H9 (cell line): ENCODE results near the gene TMCC3. TPM values are rescaled to one million over a fixed set of nuclear protein-coding genes. Genes with fewer than 3 reads are reported as not detected.

Experiments
- DNase-seq: peaks from one replicate; pipeline ENCODE4 v3.0.0-alpha.2; 2017
- H2AFZ ChIP-seq: one replicate; pipeline ENCODE4 v1.6.1; 2013; ENCODE audit warnings: mild to moderate bottlenecking, low read length, control low read depth, moderate library complexity
- H2AK5ac ChIP-seq: 2 replicates; pipeline ENCODE4 v1.6.1; 2013; ENCODE audit warnings: low read length, control low read depth, mixed read lengths; ENCODE audit not compliant: insufficient read length
- H2BK120ac ChIP-seq: one replicate; pipeline ENCODE4 v1.6.1; 2013; ENCODE audit warnings: low read depth, mild to moderate bottlenecking, low read length, control low read depth, inconsistent platforms; ENCODE audit not compliant: poor library complexity, severe bottlenecking
- H2BK12ac ChIP-seq: 2 replicates; pipeline ENCODE4 v1.6.1; 2013; ENCODE audit warnings: low read length, control low read depth, mixed read lengths, low read depth; ENCODE audit not compliant: insufficient read length
- H2BK15ac ChIP-seq: 2 replicates; pipeline ENCODE4 v1.6.1; 2013; ENCODE audit warnings: low read depth, low read length, control low read depth
- H2BK20ac ChIP-seq: one replicate; pipeline ENCODE4 v1.6.1; 2013; ENCODE audit warnings: low read depth, mild to moderate bottlenecking, low read length, control low read depth, inconsistent platforms; ENCODE audit not compliant: poor library complexity, severe bottlenecking
- H2BK5ac ChIP-seq: 2 replicates; pipeline ENCODE4 v1.6.1; 2013; ENCODE audit warnings: low read length, control low read depth, mixed read lengths; ENCODE audit not compliant: insufficient read length
- H3K14ac ChIP-seq: 2 replicates; pipeline ENCODE4 v1.6.1; 2013; ENCODE audit warnings: low read length, control low read depth; ENCODE audit not compliant: insufficient read depth
- H3K18ac ChIP-seq: 2 replicates; pipeline ENCODE4 v1.6.1; 2013; ENCODE audit warnings: low read depth, mild to moderate bottlenecking, mixed read lengths, low read length, control low read depth; ENCODE audit not compliant: insufficient read length
- H3K23ac ChIP-seq: 2 replicates; pipeline ENCODE4 v1.6.1; 2013; ENCODE audit warnings: low read length, control low read depth, mixed read lengths, low read depth; ENCODE audit not compliant: insufficient read length
- H3K23me2 ChIP-seq: 2 replicates; pipeline ENCODE4 v1.6.1; 2013; ENCODE audit warnings: low read depth, mild to moderate bottlenecking, mixed read lengths, low read length, control low read depth; ENCODE audit not compliant: insufficient read length, poor library complexity, severe bottlenecking
- H3K27ac ChIP-seq: 2 replicates; pipeline ENCODE4 v1.5.1; 2013; ENCODE audit warnings: low read length, control low read depth, mixed read lengths, low read depth; ENCODE audit not compliant: insufficient read length
- H3K27me3 ChIP-seq: 2 replicates; pipeline ENCODE4 v1.6.1; 2013; ENCODE audit warnings: low read length, control low read depth, inconsistent platforms; ENCODE audit not compliant: insufficient read depth
- H3K4ac ChIP-seq: 2 replicates; pipeline ENCODE4 v1.6.1; 2013; ENCODE audit warnings: low read depth, mild to moderate bottlenecking, control low read depth, inconsistent platforms, low read length, moderate library complexity
- H3K4me1 ChIP-seq: 2 replicates; pipeline ENCODE4 v1.6.1; 2013; ENCODE audit warnings: low read length, control low read depth, inconsistent platforms; ENCODE audit not compliant: insufficient read depth
- H3K4me2 ChIP-seq: 2 replicates; pipeline ENCODE4 v1.6.1; 2013; ENCODE audit warnings: low read length, control low read depth, mixed read lengths; ENCODE audit not compliant: insufficient read length, insufficient read depth
- H3K56ac ChIP-seq: 2 replicates; pipeline ENCODE4 v1.6.1; 2013; ENCODE audit warnings: low read depth, mild to moderate bottlenecking, mixed read lengths, low read length, control low read depth; ENCODE audit not compliant: insufficient read length
- H3K79me1 ChIP-seq: 2 replicates; pipeline ENCODE4 v1.6.1; 2013; ENCODE audit warnings: low read depth, mild to moderate bottlenecking, moderate library complexity, low read length, control low read depth, inconsistent platforms; ENCODE audit not compliant: insufficient read depth, poor library complexity, severe bottlenecking
- H3K79me2 ChIP-seq: 2 replicates; pipeline ENCODE4 v1.6.1; 2013; ENCODE audit warnings: low read length, control low read depth, inconsistent platforms; ENCODE audit not compliant: insufficient read depth
- H3K9ac ChIP-seq: 2 replicates; pipeline ENCODE4 v1.6.1; 2013; ENCODE audit warnings: low read length, control low read depth, mixed read lengths; ENCODE audit not compliant: insufficient read length; ENCODE audit errors: extremely low read depth
- H3K9me3 ChIP-seq: one replicate; pipeline ENCODE4 v1.6.1; 2013; ENCODE audit warnings: low read depth, low read length, inconsistent platforms; ENCODE audit not compliant: control insufficient read depth
- H3T11ph ChIP-seq: one replicate; pipeline ENCODE4 v1.6.1; 2013; ENCODE audit warnings: mild to moderate bottlenecking, low read length, control low read depth, inconsistent platforms
- H4K20me1 ChIP-seq: one replicate; pipeline ENCODE4 v1.6.1; 2013; ENCODE audit not compliant: control insufficient read depth, insufficient read length, insufficient read depth
- H4K5ac ChIP-seq: 2 replicates; pipeline ENCODE4 v1.6.1; 2013; ENCODE audit warnings: low read depth, mild to moderate bottlenecking, mixed read lengths, low read length, control low read depth; ENCODE audit not compliant: insufficient read length
- H4K8ac ChIP-seq: replicated peaks from 2 replicates; pipeline ENCODE4 v1.6.1; 2013; ENCODE audit warnings: low read length, control low read depth, mixed read lengths, low read depth; ENCODE audit not compliant: insufficient read length
- H4K91ac ChIP-seq: 2 replicates; pipeline ENCODE4 v1.6.1; 2013; ENCODE audit warnings: low read depth, mild to moderate bottlenecking, moderate library complexity, mixed read lengths, low read length, control low read depth; ENCODE audit not compliant: insufficient read length
- H3K27ac Mint-ChIP-seq, 3 experiments: 2 replicates in 2 of 3; 3 replicates in 1 of 3; pipeline ENCODE4 v1.8.0; 2020 to 2021; ENCODE audit warnings: mixed read lengths in 3 of 3, mild to moderate bottlenecking in 1 of 3, moderate library complexity in 1 of 3
- H3K27me3 Mint-ChIP-seq: 2 replicates; pipeline ENCODE4 v1.8.0; 2021; ENCODE audit warnings: low read depth, mild to moderate bottlenecking, moderate library complexity, mixed read lengths
- H3K36me3 Mint-ChIP-seq, 3 experiments: 2 replicates in 2 of 3; 3 replicates in 1 of 3; pipeline ENCODE4 v1.8.0; 2020 to 2021; ENCODE audit warnings: low read depth in 3 of 3, mixed read lengths in 3 of 3; ENCODE audit not compliant: insufficient read depth in 1 of 3
- H3K4me1 Mint-ChIP-seq, 2 experiments: 2 replicates each; pipeline ENCODE4 v1.8.0; 2020; ENCODE audit warnings: mixed read lengths in 2 of 2
- H3K4me3 Mint-ChIP-seq, 2 experiments: 2 replicates in 1 of 2; 3 replicates in 1 of 2; pipeline ENCODE4 v1.8.0; 2020 to 2021; ENCODE audit warnings: mild to moderate bottlenecking in 2 of 2, mixed read lengths in 2 of 2, moderate library complexity in 1 of 2
- H3K9me3 Mint-ChIP-seq, 2 experiments: 2 replicates in 1 of 2; 3 replicates in 1 of 2; pipeline ENCODE4 v1.8.0; 2020; ENCODE audit warnings: mild to moderate bottlenecking in 2 of 2, mixed read lengths in 2 of 2, moderate library complexity in 1 of 2
- CTCF ChIP-seq: fragments of 200-600 bp; sonication (generic); conservative IDR thresholded peaks from 3 replicates; pipeline ENCODE4 v1.8.0; 2021; ENCODE audit warnings: antibody characterized with exemption, mild to moderate bottlenecking
- WGBS: extraction: QIAGEN DNeasy Blood & Tissue Kit; methylation state at CpG from one replicate; pipeline ENCODE4 v1.1.7; 2013; ENCODE audit warnings: missing lambda C conversion rate, low lambda C conversion rate, mixed read lengths; ENCODE audit not compliant: insufficient read length; ENCODE audit errors: extremely low coverage; 5-methylcytosine and 5-hydroxymethylcytosine counted together
- total RNA-seq: library from RNA; stranded (reverse); gene quantifications from 2 replicates; pipeline ENCODE4 v1.2.1, GENCODE V29; 2021

Gene TMCC3
- total RNA-seq, 1 experiment from 2014 or later, result 0.87 TPM

- no peaks in the 10 kb centered on the region for H3K36me3 Mint-ChIP-seq
- Histone ChIP-seq H3K14ac (no peak overlapping the region), H3T11ph (no peak overlapping the region), H3K18ac (no peak overlapping the region), H2BK5ac (no peak overlapping the region), H3K4ac (no peak overlapping the region), H2BK15ac (no peak overlapping the region), H3K23me2 (no peaks in the 10 kb centered on the region), H2AK5ac (no peak overlapping the region), H3K27me3 (no peaks in the 10 kb centered on the region), H3K23ac (no peak overlapping the region), H3K79me1 (no peaks in the 10 kb centered on the region), H3K9ac (no peak overlapping the region), H4K5ac (no peak overlapping the region), H3K4me1 (no peaks in the 10 kb centered on the region), H2BK20ac (no peak overlapping the region), H3K27ac (no peak overlapping the region), H3K4me2 (no peak overlapping the region), H4K20me1 (no peaks in the 10 kb centered on the region), H3K9me3 (no peaks in the 10 kb centered on the region), H4K91ac (no peak overlapping the region), H3K56ac (no peak overlapping the region), H4K8ac (no peak overlapping the region), H3K79me2 (no peaks in the 10 kb centered on the region), H2BK120ac (no peak overlapping the region), H2BK12ac (no peak overlapping the region), H2AFZ (no peak overlapping the region)
- no peak for TF ChIP-seq CTCF
- no peaks in the 10 kb centered on the region for H3K9me3 Mint-ChIP-seq
- H3K4me3 Mint-ChIP-seq, result no peak overlapping the region
- H3K27ac Mint-ChIP-seq, result no peak overlapping the region
- DNase-seq, result no peak
- H3K27me3 Mint-ChIP-seq, result no peaks in the 10 kb centered on the region; the same call in 1 of the 2 replicates
- H3K4me1 Mint-ChIP-seq, result peaks cover 0 to 5% of the 10 kb centered on the region in 2 experiments; a peak in 2 of 4 replicates
- WGBS, result no CpG with 5 or more reads among the region's 7 CpGs
Measured at GRCh38 chr12:94570161-94570560, 80.2 kb downstream of the TMCC3 start.
